H1 (cell line): ENCODE data around the gene TLE3.

Experiments used
- BACH1 ChIP-seq: IDR thresholded peaks from 2 replicates; pipeline ENCODE4 v1.6.1; 2012; ENCODE audit warnings: low read length, improper control_type of control experiment
- CEBPB ChIP-seq: IDR thresholded peaks from 2 replicates; pipeline ENCODE4 v1.6.1; 2012; ENCODE audit warnings: low read depth, low read length
- CREB1 ChIP-seq: IDR thresholded peaks from 2 replicates; pipeline ENCODE4 v1.6.1; 2012; ENCODE audit warnings: inconsistent platforms
- CTCF ChIP-seq, 3 experiments: IDR thresholded peaks; 1 replicate in 2 of 3; 2 replicates in 1 of 3; pipeline versions ENCODE4 v1.5.1 to v1.6.1; 2011; ENCODE audit warnings: low read length in 3 of 3, mild to moderate bottlenecking in 3 of 3, inconsistent platforms in 2 of 3, low read depth in 1 of 3, moderate library complexity in 1 of 3; ENCODE audit not compliant: insufficient read depth in 1 of 3; ENCODE audit errors: control extremely low read depth in 1 of 3
- EGR1 ChIP-seq: IDR thresholded peaks from 2 replicates; pipeline ENCODE4 v1.6.1; 2011; ENCODE audit warnings: low read depth, low read length, borderline replicate concordance
- EZH2 ChIP-seq: fragments of 200-600 bp; sonication (generic); IDR thresholded peaks from 2 replicates; pipeline ENCODE4 v1.7.1; 2012; ENCODE audit warnings: low read depth, mild to moderate bottlenecking, moderate library complexity, low read length, inconsistent platforms; ENCODE audit not compliant: severe bottlenecking
- GABPA ChIP-seq: IDR thresholded peaks from 2 replicates; pipeline ENCODE4 v1.6.1; 2011; ENCODE audit warnings: mild to moderate bottlenecking, low read length, moderate library complexity, borderline replicate concordance; ENCODE audit not compliant: insufficient read depth
- HDAC2 ChIP-seq, 2 experiments: fragments of 300-600 bp in 1 of 2; sonication (generic) in 1 of 2; IDR thresholded peaks; 2 replicates each; pipeline ENCODE4 v1.6.1; 2011 to 2012; ENCODE audit warnings: low read depth in 2 of 2, low read length in 2 of 2, mild to moderate bottlenecking in 2 of 2, moderate library complexity in 2 of 2, borderline replicate concordance in 1 of 2, inconsistent platforms in 1 of 2
- POLR2AphosphoS5 ChIP-seq: IDR thresholded peaks from 2 replicates; pipeline ENCODE4 v1.6.1; 2011; ENCODE audit warnings: low read depth, low read length
- RAD21 ChIP-seq, 2 experiments: IDR thresholded peaks in 1 of 2; conservative IDR thresholded peaks in 1 of 2; 2 replicates each; pipeline ENCODE4 v1.6.1; 2011; ENCODE audit warnings: low read depth in 2 of 2, low read length in 2 of 2, improper control_type of control experiment in 1 of 2, inconsistent platforms in 1 of 2, mild to moderate bottlenecking in 1 of 2, moderate library complexity in 1 of 2
- RBBP5 ChIP-seq: IDR thresholded peaks from 2 replicates; pipeline ENCODE4 v1.7.1; 2012; ENCODE audit warnings: low read depth, mild to moderate bottlenecking, inconsistent platforms, low read length, moderate library complexity, borderline replicate concordance
- RFX5 ChIP-seq: IDR thresholded peaks from 2 replicates; pipeline ENCODE4 v1.6.1; 2011; ENCODE audit warnings: low read depth, low read length, improper control_type of control experiment, borderline replicate concordance

GRCh38 chr15:70033529-70034140 is 64.1 kb downstream of the TLE3 start:
- TF ChIP-seq POLR2AphosphoS5 (no peak), BACH1 (no peak), CTCF (IDR thresholded peaks at IDR 0.05; ENCODE audit: control extremely low read depth in 1 of 3, insufficient read depth in 1 of 3, low read depth in 1 of 3, low read length in 3 of 3) (no peak), RBBP5 (no peak), RFX5 (no peak), EGR1 (no peak), GABPA (no peak), CEBPB (no peak), CREB1 (no peak), EZH2 (no peak), HDAC2 (IDR thresholded peaks at IDR 0.05; ENCODE audit: borderline replicate concordance in 1 of 2, low read depth in 2 of 2, low read length in 2 of 2) (no peak), RAD21 (IDR thresholded peaks at IDR 0.05 in 1 of 2, conservative IDR thresholded peaks at IDR 0.05 in 1 of 2; ENCODE audit: low read depth in 2 of 2, low read length in 2 of 2) (no peak)
